ENCODE results near the gene GCNT2.
"Not testable (repeated sequence)": the region's sequence is repeated elsewhere in the genome, so short reads cannot be mapped to it uniquely, and the experiment has no call there.

The GCNT2 gene

DNA sequence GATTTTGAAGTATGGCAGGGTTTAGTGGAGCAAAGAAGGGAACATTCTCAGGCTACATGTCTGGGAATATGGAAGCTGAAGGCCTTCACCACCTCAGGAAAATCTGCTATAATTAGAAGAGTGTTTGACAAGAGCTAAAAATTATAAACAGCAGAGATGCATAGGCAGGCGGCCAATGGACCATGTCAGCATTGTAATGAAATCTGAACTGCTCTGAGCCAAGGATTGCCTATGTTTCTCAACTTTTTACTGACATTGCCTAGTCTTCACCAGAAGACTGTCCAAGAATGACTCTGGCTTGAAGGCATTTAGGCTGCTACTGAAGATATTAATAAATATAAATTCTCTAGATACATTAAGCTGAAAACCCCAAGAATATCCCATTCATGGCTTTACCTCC lies 89.1 kb downstream of the GCNT2 start:
- DNase-seq (ENCODE audit: low spot score): no peak

DNA sequence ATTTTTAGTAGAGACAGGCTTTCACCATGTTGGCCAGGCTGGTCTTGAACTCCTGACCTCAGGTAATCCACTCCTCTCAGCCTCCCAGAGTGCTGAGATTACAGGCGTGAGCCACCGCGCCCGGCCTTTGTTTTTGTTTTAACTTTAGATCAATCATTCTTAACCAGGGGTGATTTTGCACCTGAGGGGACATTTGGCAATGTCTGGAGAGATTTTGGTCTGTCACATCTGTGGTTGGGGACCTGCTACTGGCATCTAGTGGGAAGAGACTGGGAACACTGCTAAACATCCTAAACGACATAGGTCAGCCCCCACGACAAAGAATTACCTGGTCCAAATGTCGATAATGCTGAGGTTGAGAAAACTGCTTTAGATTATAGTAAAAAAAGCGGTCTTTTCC lies 91.0 kb downstream of the GCNT2 start:
- no peak for DNase-seq (ENCODE audit: low spot score)

DNA sequence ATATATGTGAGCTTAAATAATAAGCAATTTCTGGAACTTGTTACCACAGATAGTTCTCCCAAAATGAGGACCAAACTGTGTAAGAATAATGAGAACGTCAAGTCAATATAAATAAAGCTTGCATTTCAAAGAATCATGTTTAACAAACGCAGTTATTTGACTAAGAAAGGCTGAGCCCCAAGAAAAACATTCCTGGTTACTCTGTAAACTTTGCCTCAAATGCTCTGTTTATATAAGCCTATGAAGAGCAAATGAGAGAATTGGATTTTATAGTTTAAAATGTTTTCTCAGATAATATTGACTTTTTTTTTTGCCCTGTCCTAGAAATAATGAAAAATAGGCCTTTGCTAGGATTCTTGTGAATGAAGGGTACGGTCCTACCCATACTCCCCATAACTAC lies 91.9 kb downstream of the GCNT2 start:
- no peak for DNase-seq (ENCODE audit: low spot score)

DNA sequence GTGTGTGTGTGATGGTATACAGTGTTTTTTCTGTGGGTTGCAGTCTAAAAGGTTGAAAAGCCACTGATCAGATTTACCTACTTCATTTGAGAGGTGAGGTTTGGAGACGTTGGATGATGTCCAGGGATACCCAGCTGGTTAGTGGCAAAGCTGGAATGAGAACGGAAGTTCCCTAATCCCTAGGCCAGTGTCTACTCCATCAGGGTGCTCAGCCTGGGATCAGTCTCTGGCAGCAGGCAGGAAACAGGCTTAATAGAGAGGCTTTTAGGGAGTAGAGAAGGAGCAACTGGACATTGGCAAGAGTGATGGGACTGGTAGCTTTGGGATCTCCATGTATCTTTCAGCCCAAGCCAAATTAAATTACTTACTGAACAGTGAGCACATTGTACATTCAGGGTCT lies 92.6 kb downstream of the GCNT2 start:
- no peak for DNase-seq (ENCODE audit: low spot score)

DNA sequence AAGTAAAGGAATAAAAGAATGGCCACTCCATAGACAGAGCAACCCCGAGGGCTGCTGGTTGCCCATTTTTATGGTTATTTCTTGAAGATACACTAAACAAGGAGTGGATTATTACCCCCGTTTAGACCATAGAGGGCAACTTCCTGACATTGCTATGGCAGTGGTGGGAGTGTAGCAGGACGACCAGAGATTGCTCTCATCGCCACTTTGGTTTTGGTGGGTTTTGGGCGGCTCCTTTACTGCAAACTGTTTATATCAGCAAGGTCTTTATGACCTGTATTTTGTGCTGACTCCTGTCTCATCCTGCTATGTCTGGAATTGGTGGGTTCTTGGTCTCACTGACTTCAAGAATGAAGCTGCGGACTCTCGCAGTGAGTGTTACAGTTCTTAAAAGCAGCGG lies 94.5 kb downstream of the GCNT2 start:
- no peak for DNase-seq (ENCODE audit: low spot score)

DNA sequence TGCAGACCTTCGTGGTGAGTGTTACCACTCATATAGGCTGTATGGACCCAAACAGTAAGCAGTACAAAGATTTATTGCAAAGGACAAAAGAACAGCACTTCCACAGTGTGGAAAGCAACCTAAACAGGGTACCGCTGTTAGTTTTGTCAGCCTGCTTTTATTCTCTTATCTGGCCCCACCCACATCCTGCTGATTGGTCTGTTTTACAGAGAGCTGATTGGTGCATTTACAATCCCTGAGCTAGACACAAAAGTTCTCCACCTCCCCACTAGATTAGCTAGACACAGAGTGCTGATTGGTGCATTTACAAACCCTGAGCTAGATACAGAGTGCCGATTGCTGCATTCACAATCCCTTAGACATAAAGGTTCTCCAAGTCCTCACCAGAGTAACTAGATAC lies 95.1 kb downstream of the GCNT2 start:
- not testable (repeated sequence) for DNase-seq (ENCODE audit: low spot score)

DNA sequence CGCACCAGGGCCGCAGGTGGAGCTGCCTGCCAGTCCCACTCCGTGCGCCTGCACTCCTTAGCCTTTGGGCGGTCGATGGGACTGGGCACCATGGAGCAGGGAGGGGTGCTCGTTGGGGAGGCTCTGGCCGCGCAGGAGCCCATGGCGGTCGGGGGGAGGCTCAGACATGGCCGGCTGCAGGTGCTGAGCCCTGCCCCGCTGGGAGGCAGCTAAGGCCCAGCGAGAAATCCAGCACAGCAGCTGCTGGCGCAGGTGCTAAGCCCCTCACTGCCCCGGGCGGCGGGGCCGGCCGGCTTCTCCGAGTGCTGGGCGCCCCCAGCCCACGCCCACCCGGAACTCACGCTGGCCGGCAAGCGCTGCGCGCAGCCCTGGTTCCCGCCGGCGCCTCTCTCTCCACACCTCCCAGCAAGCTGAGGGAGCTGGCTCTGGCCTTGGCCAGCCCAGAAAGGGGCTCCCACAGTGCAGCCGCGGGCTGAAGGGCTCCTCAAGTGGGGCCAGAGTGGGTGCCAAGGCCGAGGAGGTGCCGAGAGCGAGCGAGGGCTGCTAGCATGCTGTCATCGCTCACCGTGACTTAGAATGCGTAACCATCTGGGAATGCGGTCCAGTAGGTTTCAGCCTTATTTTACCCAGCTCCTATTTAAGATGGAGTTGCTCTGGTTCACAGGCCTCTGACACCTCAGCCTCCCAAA lies 96.0 kb downstream of the GCNT2 start:
- DNase-seq (ENCODE audit: low spot score): no peak

DNA sequence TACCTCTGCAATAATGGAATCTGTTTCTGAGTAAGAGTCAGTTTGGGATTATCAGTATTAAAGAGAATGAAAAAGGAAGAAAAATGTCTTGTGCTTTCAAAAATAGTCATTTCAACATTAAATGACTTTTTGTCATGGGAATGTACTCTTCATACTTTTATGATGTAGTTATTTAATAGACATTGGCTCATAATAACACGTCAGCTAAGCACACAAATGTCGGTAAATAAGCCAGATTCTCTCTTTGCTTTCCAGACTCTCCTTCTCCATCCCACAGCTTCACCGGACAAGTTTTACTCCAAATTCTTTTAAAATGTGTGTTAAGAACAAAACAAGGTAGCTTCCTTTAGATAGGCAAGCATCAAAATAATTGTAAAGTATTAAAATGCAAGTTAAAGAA lies 97.3 kb downstream of the GCNT2 start:
- no peak for DNase-seq (ENCODE audit: low spot score)

DNA sequence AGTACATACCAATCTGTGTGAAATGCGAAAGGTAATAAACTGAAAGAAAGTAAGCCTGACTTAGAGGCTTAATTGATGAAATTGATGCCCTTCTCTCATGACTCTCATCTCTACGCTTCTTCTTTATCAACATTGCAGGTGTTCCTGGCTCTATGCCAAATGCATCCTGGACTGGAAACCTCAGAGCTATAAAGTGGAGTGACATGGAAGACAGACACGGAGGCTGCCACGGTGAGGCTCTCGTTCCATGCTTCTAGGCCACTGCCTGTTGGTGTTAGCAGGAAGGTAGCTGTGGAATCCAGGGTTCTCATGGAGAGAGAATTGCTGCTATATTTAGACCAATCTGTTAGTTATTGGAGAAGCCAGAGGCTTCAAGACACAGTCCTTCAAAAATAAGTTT lies 100.1 kb downstream of the GCNT2 start:
- DNase-seq (ENCODE audit: low spot score): no peak

DNA sequence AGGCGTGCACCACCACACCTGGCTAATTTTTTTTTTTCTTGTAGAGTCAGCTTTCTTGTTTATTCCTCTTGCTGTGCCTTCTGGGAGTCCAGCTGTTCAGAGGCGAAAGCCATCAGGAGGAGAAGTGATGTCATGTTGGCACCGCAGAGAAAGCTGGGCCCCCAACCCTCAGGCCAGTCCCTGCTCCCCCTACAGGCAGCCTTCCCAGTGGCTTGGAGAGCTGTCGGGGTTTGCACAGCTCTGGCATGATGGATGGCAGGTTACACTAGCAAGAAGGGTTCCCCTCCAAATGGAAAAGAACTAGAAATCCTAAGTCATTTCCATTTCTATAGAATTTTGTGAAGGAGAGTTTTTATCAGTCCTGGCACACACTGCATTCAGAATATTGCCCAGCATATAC lies 100.7 kb downstream of the GCNT2 start:
- no peak for DNase-seq (ENCODE audit: low spot score)

DNA sequence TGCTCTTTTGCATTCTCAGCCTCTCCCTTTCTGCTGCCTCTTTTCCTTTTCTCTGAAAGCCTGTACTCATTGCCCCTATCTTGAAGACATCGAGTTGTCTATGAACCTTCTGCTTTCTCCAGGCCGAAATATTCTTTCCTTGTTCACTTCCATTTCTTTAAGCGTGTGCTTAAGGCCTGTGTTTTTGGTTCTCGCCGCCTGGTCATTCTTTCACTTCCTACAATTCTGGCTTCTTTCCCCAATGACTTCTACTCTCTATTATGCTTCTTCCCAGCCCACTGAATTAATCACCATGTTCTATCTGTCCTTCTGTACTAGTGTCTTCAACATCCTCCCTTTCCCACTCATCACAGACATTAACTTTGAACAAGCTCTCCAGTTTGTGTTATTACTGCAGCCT lies 103.7 kb downstream of the GCNT2 start:
- DNase-seq (ENCODE audit: low spot score): no peak

DNA sequence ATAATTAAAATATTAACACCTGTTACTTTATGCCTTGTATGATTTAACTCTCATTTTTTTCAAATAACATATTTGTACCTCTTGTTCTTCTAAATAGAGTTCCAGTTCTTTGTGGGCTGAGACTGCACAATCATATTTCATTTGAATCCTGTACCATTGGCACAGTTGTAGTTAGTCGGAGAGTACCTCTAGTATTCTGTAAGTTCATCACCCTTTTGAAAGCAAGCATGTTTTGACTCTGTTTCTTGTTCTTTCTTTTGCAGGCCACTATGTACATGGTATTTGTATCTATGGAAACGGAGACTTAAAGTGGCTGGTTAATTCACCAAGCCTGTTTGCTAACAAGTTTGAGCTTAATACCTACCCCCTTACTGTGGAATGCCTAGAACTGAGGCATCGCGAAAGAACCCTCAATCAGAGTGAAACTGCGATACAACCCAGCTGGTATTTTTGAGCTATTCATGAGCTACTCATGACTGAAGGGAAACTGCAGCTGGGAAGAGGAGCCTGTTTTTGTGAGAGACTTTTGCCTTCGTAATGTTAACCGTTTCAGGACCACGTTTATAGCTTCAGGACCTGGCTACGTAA lies 105.1 kb downstream of the GCNT2 start:
- DNase-seq (ENCODE audit: low spot score): no peak

DNA sequence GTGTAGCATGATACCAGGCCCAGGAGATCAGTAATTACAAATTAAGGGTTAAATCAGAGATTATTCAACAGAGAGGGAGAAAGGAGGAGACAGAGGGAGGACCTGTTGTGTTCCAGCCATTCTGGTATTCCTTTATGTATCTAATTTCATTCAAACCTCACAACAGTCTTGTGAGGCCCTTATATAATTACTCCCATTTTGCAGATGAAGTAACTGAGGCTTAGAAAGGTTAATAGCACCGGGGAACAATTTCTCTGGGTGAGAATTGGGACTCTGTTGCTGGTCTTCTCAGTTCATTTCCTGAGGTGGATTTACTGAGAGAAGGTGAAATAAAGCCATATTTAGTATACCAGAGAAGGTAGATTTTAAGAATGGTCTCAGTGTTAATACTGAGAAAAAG lies 106.6 kb downstream of the GCNT2 start:
- DNase-seq (ENCODE audit: low spot score): no peak

DNA sequence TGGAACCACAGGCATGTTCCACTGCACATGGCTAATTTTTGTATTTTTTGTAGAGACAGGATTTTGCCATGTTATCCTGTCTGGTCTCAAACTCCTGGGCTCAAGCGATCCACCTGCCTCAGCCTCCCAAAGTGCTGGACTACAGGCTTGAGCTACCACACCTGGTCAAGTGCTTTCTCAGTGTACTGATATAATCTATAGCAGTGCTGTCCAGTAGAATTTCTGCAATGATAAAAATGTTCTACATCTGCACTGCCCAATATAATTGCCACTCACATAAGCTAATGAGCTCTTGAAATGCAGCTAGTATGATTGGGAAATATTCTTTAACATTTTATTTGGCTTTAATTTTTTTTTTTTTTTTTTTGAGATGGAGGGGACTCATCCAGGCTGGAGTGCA lies 109.0 kb downstream of the GCNT2 start:
- no peak for DNase-seq (ENCODE audit: low spot score)

DNA sequence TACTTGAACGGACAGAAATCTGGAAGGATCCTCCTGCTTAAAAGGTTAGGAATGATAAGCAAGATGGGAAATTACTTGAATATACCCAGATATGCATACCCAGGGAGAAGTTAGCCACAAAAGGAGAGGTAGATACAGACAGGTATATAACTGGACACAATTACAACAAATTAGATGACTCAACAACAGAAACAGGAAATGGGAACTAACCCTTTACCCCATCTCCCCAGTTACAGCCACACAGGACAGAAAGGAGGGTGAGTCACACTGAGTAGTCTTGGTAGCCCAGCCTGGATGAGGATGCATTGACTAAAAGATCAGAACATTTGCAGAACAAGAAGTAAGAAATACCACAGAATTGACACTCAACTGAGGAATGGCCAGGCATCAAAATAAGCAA lies 112.1 kb downstream of the GCNT2 start:
- peak; percentile 80 for DNase-seq (ENCODE audit: low spot score)

DNA sequence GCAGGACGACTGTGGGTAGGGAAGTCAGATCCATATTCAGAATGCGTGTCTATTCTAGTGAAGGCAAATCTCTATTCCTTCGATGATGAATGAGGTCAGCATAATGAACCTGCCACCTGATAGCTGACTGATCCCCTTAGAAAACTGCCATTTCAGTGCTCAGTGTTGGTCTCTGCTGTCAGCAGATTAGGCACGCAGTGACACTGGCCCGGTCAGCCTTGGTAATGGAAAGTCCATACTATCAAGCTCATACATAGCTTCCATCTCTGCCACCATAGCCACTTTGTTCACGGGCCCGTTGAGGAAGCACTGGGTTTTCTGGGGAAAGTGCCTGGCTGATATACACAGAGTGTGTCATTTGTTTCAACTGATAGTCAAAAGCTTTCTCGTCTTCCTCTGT lies 119.3 kb downstream of the GCNT2 start:
- DNase-seq (ENCODE audit: low spot score): no peak

DNA sequence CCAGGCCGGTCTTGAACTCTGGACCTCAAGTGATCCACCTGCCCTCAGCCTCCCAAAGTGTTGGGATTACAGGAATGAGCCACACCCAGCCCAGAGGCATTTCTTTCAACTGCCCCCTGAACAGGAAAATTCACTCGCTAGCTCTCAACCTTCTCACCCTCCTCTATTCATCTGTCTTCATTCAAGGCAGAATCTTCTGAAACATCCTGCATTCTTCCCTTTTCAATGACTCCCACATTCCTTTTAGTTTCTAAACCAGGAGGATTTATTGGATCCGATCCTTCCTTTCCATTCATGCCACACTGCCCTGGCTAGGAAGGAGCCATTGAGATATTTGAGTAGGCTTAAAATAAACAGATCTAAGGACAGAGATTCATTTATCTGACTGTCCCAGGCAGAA lies 120.4 kb downstream of the GCNT2 start:
- no peak for DNase-seq (ENCODE audit: low spot score)

DNA sequence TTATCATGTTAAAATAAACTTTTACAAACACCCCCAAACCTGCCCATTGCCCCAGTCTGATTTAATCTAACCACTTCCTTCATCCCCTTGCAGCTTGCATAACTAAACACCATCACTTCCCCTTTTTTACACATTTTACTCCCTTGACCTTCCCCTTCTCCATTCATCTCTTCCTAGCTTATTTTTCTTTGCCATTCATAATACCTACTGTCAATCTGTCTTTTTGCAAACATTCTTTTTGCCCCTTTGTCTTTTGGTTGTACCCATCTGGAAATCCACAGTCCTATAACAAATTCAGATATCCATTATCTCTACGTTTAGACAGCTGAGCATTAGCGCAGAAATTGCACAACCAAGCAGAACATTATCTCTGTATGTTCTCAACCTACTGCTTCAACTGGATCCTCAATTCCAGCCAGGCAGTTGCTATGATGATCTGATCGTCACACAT lies 122.1 kb downstream of the GCNT2 start:
- no peak for DNase-seq (ENCODE audit: low spot score)

DNA sequence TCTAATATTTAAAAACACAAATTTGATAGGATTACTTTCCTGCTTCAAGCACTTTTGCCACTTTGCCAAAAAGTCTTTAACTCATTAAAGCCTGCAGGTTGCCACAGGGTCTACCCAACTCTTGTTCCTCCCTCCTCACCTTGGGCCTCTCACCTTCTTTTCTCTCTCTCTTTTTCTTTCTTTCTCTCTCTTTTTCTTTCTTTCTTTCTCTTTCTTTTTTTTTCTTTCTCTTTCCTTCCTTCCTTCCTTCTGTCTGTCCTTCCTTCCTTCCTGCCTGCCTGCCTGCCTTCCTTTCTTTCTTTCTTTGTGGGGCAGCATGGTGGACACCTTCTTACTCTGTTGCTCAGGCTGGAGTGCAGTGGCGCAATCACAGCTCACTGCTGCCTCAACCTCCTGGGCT lies 123.1 kb downstream of the GCNT2 start:
- no peak for DNase-seq (ENCODE audit: low spot score)

DNA sequence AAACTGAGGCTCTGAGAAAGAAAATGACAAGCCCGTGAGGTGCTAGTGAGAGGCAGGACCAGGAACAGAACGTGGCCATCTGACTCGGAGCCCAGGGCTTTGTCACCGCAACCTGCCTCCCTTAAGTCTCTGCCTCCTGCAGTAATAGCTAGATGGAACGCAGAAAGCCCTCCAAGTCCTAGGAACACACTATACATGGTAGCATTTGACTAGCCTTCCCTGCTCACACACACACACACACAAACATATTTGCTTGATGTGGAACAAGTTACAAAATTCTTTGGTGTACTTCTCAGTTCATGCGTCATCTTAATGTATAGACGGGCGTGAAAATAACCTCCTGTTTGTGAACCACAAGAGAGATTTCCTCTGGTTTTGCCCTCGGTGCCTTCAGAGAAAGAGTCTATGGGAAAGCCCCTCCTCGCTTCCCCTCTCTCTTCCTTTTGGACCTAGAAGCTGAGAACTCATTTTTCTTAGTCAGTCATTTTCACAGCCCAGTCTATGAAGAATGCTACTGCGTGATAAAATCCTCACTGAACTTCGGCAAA lies 134.4 kb downstream of the GCNT2 start:
- DNase-seq (ENCODE audit: low spot score): no peak

DNA sequence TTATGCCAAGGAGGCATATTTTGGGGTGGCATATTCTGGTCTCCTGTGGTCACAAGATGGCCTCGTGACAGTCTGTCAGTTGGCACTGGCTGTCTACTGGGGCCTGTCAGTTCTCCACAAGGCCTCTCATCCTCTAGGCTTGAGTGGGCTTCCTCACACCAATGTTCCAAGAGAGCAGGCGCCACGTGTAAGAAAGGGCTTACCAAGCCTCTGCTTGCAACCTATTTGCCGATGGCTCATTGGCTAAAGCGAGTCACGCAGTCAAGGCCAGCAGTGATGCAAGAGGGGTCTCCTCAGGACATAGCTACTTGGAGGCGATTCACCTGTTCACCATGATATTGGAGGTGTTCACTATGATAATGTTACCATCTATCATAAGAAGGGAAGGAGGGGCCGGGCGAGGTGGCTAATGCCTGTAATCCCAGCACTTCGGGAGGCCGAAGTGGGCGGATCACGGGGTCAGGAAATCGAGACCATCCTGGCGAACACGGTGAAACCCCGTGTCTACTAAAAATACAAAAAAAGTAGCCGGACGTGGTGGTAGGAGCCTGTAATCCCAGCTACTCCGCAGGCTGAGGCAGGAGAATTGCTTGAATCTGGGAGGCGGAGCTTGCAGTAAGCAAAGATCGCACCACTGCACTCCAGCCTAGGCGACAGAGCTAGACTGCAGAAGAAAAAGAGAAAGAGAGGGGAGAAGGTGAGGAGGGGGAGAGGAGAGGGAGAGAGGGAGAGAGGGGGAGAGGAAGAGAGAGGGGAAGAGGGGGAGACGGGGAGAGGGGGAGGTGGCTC lies 138.0 kb downstream of the GCNT2 start:
- DNase-seq (ENCODE audit: low spot score): no peak

DNA sequence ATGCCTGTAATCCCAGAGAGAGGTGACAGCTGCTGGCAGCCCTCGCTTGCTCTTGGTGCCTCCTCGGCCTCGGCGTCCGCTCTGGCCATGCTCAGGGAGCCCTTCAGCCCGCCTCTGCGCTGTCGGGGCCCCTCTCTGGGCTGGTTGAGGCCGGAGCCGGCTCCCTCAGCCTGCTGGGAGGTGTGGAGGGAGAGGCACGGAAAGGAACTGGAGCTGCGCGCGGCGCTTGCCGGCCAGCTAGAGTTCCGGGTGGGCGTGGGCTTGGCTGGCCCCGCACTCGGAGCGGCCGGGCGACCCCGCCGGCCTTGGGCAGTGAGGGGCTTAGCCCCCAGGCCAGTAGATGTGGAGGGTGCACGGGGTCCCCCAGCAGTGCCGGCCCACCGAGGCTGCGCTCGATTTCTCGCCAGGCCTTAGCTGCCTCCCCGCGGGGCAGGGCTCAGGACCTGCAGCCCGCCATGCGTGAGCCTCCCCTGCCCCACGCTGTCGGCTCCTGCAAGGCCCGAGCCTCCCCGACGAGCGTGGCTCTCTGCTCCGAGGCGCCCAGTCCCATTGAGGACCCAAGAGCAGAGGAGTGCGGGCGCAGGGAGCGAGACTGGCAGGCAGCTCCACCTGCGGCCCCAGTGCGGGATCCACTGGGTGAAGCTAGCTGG lies 138.7 kb downstream of the GCNT2 start:
- no peak for DNase-seq (ENCODE audit: low spot score)
